Vagina (tissue), 2 donors: ENCODE measurements around the gene PRSS27.

Experiments
- POLR2A ChIP-seq, 2 donors: fragments of 450-650 bp; IDR thresholded peaks; one replicate each; pipeline ENCODE4 v1.6.1; 2017; ENCODE audit warnings: antibody characterized with exemption in 2 of 2, mild to moderate bottlenecking in 2 of 2, moderate library complexity in 2 of 2
- POLR2AphosphoS5 ChIP-seq, 2 donors: sonication (generic); formaldehyde crosslinking; IDR thresholded peaks; one replicate each; pipeline ENCODE4 v1.9.0; 2017; ENCODE audit warnings: antibody characterized with exemption in 2 of 2, mild to moderate bottlenecking in 2 of 2, low read depth in 1 of 2; ENCODE audit not compliant: insufficient read depth in 1 of 2
- TF ChIP-seq, protein P1 (sequence below), 3 experiments: fragments of 450-650 bp in 2 of 3; fragments of 200-600 bp in 1 of 3; sonication (generic) in 1 of 3; IDR thresholded peaks; one replicate each; pipeline ENCODE4 v1.5.1; 2017 to 2019; ENCODE audit warnings: antibody characterized with exemption in 3 of 3, mild to moderate bottlenecking in 2 of 3, moderate library complexity in 2 of 3

DNA sequence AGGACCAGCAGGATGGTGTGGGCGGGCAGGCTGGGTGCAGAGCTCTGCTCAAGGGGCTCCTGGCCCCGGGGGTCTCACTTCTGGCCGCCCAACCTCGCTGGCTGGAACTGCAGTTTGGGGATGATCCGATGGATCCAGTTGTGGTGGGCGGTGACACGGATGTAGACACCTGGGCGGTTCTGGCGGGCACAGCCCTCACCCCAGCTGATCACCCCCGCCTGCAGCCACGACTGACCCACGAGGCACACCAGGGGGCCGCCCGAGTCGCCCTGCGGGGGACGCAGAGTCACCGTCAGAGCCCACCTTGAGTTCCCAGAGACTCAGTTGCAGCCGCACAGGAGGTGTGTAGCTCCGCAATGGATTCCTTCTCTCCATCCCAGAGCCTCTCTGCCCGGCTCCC is 7.5 kb downstream of the PRSS27 start:
- TF ChIP-seq, protein P1, sequence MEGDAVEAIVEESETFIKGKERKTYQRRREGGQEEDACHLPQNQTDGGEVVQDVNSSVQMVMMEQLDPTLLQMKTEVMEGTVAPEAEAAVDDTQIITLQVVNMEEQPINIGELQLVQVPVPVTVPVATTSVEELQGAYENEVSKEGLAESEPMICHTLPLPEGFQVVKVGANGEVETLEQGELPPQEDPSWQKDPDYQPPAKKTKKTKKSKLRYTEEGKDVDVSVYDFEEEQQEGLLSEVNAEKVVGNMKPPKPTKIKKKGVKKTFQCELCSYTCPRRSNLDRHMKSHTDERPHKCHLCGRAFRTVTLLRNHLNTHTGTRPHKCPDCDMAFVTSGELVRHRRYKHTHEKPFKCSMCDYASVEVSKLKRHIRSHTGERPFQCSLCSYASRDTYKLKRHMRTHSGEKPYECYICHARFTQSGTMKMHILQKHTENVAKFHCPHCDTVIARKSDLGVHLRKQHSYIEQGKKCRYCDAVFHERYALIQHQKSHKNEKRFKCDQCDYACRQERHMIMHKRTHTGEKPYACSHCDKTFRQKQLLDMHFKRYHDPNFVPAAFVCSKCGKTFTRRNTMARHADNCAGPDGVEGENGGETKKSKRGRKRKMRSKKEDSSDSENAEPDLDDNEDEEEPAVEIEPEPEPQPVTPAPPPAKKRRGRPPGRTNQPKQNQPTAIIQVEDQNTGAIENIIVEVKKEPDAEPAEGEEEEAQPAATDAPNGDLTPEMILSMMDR (IDR thresholded peaks at IDR 0.05) = no peak
- TF ChIP-seq POLR2A (IDR thresholded peaks at IDR 0.05) = no peak
- no peak for TF ChIP-seq POLR2AphosphoS5 (IDR thresholded peaks at IDR 0.05; ENCODE audit: insufficient read depth in 1 of 2, low read depth in 1 of 2)
